Tibial artery (tissue), 4 donors: ENCODE results near the gene CNR2.

Experiments used
- DNase-seq, 2 donors: peaks; one replicate each; pipeline ENCODE4 v3.0.0-alpha.2; 2019
- H3K27ac ChIP-seq, 2 donors: fragments of 200-600 bp; sonication (generic) in 1 of 2; 1 replicate in 1 of 2; 2 replicates in 1 of 2; pipeline ENCODE4 v1.5.1; 2018 to 2019; ENCODE audit warnings: mild to moderate bottlenecking in 1 of 2
- H3K27me3 ChIP-seq, 2 donors: fragments of 200-600 bp; sonication (generic) in 1 of 2; one replicate each; pipeline versions ENCODE4 v1.5.1 to v1.6.0; 2016 to 2019
- H3K36me3 ChIP-seq, 3 donors: fragments of 200-600 bp; sonication (generic) in 2 of 3; one replicate each; pipeline ENCODE4 v1.5.1; 2016 to 2019; ENCODE audit warnings: mild to moderate bottlenecking in 2 of 3
- H3K4me1 ChIP-seq, 4 donors: fragments of 200-600 bp; sonication (generic) in 2 of 4; 1 replicate in 3 of 4; 2 replicates in 1 of 4; pipeline ENCODE4 v1.5.1; 2016 to 2019
- H3K4me3 ChIP-seq, 2 donors: fragments of 200-600 bp; sonication (generic) in 1 of 2; 1 replicate in 1 of 2; 2 replicates in 1 of 2; pipeline ENCODE4 v1.5.1; 2018 to 2019; ENCODE audit warnings: mild to moderate bottlenecking in 2 of 2
- H3K9me3 ChIP-seq, 3 donors: fragments of 200-600 bp; sonication (generic) in 1 of 3; one replicate each; pipeline ENCODE4 v1.5.1; 2016 to 2019
- intact Hi-C: fragments of 100-400 bp; cut with DNase I; formaldehyde crosslinking; loops from one replicate; pipeline ENCODE4 v1.15.0; 2023; ENCODE audit warnings: low total_unique reads
- TF ChIP-seq, protein P1 (sequence below), 2 experiments: fragments of 200-600 bp in 1 of 2; fragments of 450-650 bp in 1 of 2; IDR thresholded peaks; one replicate each; pipeline ENCODE4 v1.5.1; 2017 to 2019; ENCODE audit warnings: antibody characterized with exemption in 2 of 2, mild to moderate bottlenecking in 1 of 2, moderate library complexity in 1 of 2

CNR2 gene

DNA sequence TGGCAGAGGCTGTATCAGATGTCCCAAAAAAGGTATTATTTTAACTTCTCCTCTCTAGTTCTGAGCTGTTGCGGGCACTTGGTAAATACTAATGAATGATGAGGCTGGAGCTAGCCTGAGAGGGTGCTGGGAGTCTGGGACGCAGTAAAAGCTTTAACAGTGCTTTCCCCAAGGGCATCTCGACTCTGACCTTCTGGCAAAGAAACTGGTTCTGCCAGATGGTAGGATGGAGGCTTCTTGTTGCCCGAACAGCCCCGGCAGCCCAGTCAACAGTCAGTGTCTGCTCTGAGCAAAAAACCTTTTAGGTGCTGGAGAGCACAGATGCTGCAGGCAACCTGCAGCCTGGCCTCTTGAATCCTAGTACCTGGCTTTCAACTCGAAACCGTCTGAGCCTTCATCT, 43.9 kb upstream of the CNR2 start:
- intact Hi-C loops, result loop anchor here (5.0 kb wide), 1 partner anchor 65 kb away; no protein-coding TSS in a partner anchor
- Histone ChIP-seq H3K27ac (no peak overlapping the region), H3K9me3 (no peaks in the 10 kb centered on the region), H3K4me1 (peaks cover 0 to 15% (median 0%) of the 10 kb centered on the region in 4 donors), H3K27me3 (no peaks in the 10 kb centered on the region), H3K4me3 (no peak overlapping the region), H3K36me3 (peaks cover 0 to 5% (median 0%) of the 10 kb centered on the region in 3 donors)
- DNase-seq, result no peak
- TF ChIP-seq, protein P1, sequence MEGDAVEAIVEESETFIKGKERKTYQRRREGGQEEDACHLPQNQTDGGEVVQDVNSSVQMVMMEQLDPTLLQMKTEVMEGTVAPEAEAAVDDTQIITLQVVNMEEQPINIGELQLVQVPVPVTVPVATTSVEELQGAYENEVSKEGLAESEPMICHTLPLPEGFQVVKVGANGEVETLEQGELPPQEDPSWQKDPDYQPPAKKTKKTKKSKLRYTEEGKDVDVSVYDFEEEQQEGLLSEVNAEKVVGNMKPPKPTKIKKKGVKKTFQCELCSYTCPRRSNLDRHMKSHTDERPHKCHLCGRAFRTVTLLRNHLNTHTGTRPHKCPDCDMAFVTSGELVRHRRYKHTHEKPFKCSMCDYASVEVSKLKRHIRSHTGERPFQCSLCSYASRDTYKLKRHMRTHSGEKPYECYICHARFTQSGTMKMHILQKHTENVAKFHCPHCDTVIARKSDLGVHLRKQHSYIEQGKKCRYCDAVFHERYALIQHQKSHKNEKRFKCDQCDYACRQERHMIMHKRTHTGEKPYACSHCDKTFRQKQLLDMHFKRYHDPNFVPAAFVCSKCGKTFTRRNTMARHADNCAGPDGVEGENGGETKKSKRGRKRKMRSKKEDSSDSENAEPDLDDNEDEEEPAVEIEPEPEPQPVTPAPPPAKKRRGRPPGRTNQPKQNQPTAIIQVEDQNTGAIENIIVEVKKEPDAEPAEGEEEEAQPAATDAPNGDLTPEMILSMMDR (IDR thresholded peaks at IDR 0.05), result no peak

- DNase-seq, result no peak
- Histone ChIP-seq H3K9me3 (no peaks in the 10 kb centered on the region), H3K4me1 (peaks cover 0 to 13% (median 0%) of the 10 kb centered on the region in 4 donors), H3K27me3 (no peaks in the 10 kb centered on the region), H3K36me3 (no peaks in the 10 kb centered on the region), H3K4me3 (no peak overlapping the region), H3K27ac (no peak overlapping the region)
- TF ChIP-seq, protein P1 (IDR thresholded peaks at IDR 0.05), result no peak
- intact Hi-C loops, result no loop called here
Measured at GRCh38 chr1:23953020-23953419, 39.9 kb upstream of the CNR2 start.

- H3K9me3 ChIP-seq, result peaks cover 0 to 6% (median 3%) of the 10 kb centered on the region in 3 donors
- no peak overlapping the region for H3K27ac ChIP-seq
- no peaks in the 10 kb centered on the region for H3K27me3 ChIP-seq
- no peaks in the 10 kb centered on the region for H3K36me3 ChIP-seq
- TF ChIP-seq, protein P1 (IDR thresholded peaks at IDR 0.05), result no peak
- H3K4me3 ChIP-seq, result no peak overlapping the region
- peaks cover 0 to 13% (median 0%) of the 10 kb centered on the region in 4 donors for H3K4me1 ChIP-seq
- intact Hi-C loops, result no loop called here
- no peak for DNase-seq
Measured at GRCh38 chr1:23947366-23947765, 34.2 kb upstream of the CNR2 start.

GRCh38 chr1:23936481-23937176, 23.5 kb upstream of the CNR2 start:
- Histone ChIP-seq H3K4me3 (no peak overlapping the region), H3K27ac (no peak overlapping the region), H3K9me3 (no peaks in the 10 kb centered on the region), H3K36me3 (no peaks in the 10 kb centered on the region), H3K27me3 (no peaks in the 10 kb centered on the region), H3K4me1 (peaks cover 0 to 4% (median under 1%) of the 10 kb centered on the region in 4 donors)
- intact Hi-C loops, result no loop called here
- peak in 1 of 2 donors; percentile 19 for DNase-seq
- TF ChIP-seq, protein P1 (IDR thresholded peaks at IDR 0.05), result no peak

DNA sequence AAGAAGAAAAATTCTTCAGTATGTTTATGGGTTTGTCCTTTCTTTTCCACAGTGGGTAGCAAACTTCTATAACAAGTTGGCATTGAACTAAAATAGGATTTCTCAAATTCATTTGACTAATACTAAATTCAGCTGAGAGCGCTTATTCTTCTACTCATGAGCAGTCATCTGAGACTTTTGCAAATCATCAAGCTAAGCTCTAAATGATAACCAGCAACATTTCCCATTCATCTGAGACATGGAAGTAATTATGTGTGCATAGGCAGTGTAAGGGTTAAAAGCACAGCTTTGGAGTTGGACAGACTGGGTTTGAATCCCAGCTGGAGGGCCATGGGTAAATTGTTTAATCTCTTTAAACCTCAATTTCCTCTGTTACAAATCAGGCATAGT, 18.3 kb upstream of the CNR2 start:
- Histone ChIP-seq H3K27ac (peak overlapping the region; percentile 67 to 82), H3K9me3 (no peaks in the 10 kb centered on the region), H3K4me1 (peaks cover 0 to 13% (median 4%) of the 10 kb centered on the region in 4 donors), H3K27me3 (no peaks in the 10 kb centered on the region), H3K36me3 (no peaks in the 10 kb centered on the region), H3K4me3 (peak overlapping the region in 1 of 2 donors; percentile 39)
- TF ChIP-seq, protein P1 (IDR thresholded peaks at IDR 0.05), result no peak
- intact Hi-C loops, result no loop called here
- no peak for DNase-seq
